ENCODE results near the gene LPIN1.

- no peak for TF ChIP-seq CTCF (IDR thresholded peaks at IDR 0.05)
- TF ChIP-seq POLR2A (IDR thresholded peaks at IDR 0.05) = no peak
Observed at GRCh38 chr2:11822746-11823451, 76.5 kb downstream of the LPIN1 start.
